HAP-1 (cell line): Measurements from ENCODE around the gene DNPH1.

ENCODE experiments used
- DNase-seq, 2 experiments: peaks; one replicate each; pipeline ENCODE4 v3.0.0-alpha.2; 2016 to 2020; ENCODE audit warnings: low spot score in 2 of 2
- H3K27me3 ChIP-seq: fragments of 250-450 bp; sonication (Bioruptor Pico); 2 replicates; pipeline ENCODE4 v1.5.1; 2020; ENCODE audit warnings: low read depth, mild to moderate bottlenecking, moderate library complexity
- H3K36me3 ChIP-seq: fragments of 250-450 bp; sonication (Bioruptor Pico); replicated peaks from 2 replicates; pipeline ENCODE4 v1.5.1; 2020; ENCODE audit warnings: mild to moderate bottlenecking
- H3K4me1 ChIP-seq: fragments of 250-450 bp; sonication (Bioruptor Pico); 2 replicates; pipeline ENCODE4 v1.5.1; 2020; ENCODE audit warnings: mild to moderate bottlenecking
- H3K4me3 ChIP-seq: fragments of 250-450 bp; sonication (Bioruptor Pico); 2 replicates; pipeline ENCODE4 v1.5.1; 2020; ENCODE audit warnings: mild to moderate bottlenecking, moderate library complexity
- H3K9me3 ChIP-seq: fragments of 250-450 bp; sonication (Bioruptor Pico); 2 replicates; pipeline ENCODE4 v1.5.1; 2020; ENCODE audit warnings: mild to moderate bottlenecking, moderate library complexity
- in situ Hi-C: fragments of 300-500 bp; cut with MboI; formaldehyde crosslinking; loops from 3 replicates; pipeline ENCODE4 v1.14.3; 2020; ENCODE audit warnings: low sequenced_read_pairs, inconsistent platforms, mixed read lengths

Gene DNPH1

GRCh38 chr6:43258180-43258579, 28.9 kb upstream of the DNPH1 start:
- Histone ChIP-seq H3K9me3 (no peaks in the 10 kb centered on the region), H3K4me1 (no peaks in the 10 kb centered on the region), H3K4me3 (no peak overlapping the region), H3K27me3 (no peaks in the 10 kb centered on the region), H3K36me3 (no peaks in the 10 kb centered on the region)
- in situ Hi-C loops: no loop called here
- DNase-seq: no peak

DNA sequence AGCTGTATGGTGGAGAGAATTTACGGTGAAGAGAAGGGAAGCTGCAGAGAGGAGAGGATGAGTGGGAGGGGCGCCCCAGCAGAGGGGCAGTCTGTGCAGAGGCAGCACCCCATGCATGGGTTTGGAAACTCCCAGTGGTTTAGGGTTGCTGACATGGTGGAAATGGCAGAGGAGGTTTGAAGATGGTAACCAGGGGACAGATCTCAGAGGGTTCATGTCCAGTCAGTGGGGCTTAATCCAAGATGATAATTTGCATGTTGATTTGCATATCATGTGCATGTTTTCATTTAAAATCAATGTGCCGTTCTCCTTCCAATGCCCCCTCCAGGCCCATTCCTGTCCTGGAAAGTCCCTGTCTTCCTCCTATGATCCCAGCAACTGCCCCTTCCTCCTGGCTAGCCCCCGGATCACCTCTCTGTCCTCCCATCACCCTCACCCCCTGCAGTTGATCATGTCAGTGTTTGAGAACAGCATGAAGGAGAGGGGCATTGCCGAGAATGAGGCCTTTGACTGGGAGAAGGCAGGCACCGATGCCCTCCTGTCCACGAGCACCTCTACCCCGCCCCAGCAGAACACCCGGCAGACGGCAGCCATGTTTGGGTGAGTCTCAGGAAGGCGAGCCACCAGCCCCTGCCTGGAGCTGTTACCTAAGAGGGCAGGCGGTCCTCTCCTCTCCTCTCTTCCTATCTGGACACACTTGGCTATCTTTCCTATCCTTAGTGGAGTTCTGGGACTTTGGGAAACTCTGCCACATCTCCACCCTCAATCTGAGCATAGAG, 28.3 kb upstream of the DNPH1 start:
- no peaks in the 10 kb centered on the region for H3K4me1 ChIP-seq
- no peaks in the 10 kb centered on the region for H3K36me3 ChIP-seq
- no peaks in the 10 kb centered on the region for H3K9me3 ChIP-seq
- no peaks in the 10 kb centered on the region for H3K27me3 ChIP-seq
- no peak for DNase-seq
- in situ Hi-C loops: no loop called here
- no peak overlapping the region for H3K4me3 ChIP-seq

DNA sequence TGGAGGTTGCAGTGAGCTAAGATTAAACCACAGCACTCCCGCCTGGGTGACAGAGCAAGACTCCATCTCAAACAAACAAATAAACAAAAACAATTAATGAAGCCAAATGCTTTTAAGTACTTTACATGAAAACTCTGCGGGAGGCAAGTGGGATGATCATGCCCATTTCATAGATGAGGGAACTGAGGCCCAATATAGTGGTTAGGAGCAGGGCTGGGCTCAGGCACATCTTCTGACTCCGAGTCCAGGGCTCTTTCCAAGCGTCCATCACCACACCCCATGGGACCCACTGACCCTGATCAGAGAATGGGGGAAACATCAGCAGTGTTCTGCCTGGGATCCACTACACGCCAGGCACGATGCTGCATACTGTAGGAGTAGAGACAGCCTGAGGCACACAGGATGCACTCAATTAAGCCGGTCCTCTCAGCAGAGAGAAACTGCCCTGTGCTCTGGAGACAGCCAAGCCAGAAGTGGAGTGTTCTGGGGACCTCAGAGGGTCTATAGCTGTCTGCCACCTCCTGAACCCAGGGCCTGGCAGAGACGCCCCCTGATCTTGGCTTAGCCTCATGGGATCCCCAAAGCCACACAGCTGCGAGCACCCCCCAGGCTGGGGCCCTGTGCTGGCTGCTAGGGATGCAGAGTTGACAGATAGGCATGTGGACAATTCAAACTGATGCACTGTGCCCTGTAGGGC, 27.5 kb upstream of the DNPH1 start:
- no peaks in the 10 kb centered on the region for H3K9me3 ChIP-seq
- no peaks in the 10 kb centered on the region for H3K36me3 ChIP-seq
- H3K27me3 ChIP-seq: no peaks in the 10 kb centered on the region
- in situ Hi-C loops: no loop called here
- DNase-seq: no peak
- no peaks in the 10 kb centered on the region for H3K4me1 ChIP-seq
- no peak overlapping the region for H3K4me3 ChIP-seq

GRCh38 chr6:43255408-43256054, 26.2 kb upstream of the DNPH1 start:
- no peak for DNase-seq
- Histone ChIP-seq H3K9me3 (no peaks in the 10 kb centered on the region), H3K4me1 (peaks cover 5% of the 10 kb centered on the region; the same call in 1 of the 2 replicates), H3K36me3 (no peaks in the 10 kb centered on the region), H3K27me3 (peaks cover 3% of the 10 kb centered on the region; the same call in 1 of the 2 replicates), H3K4me3 (no peak overlapping the region)
- in situ Hi-C loops: no loop called here

- Histone ChIP-seq H3K4me3 (no peak overlapping the region), H3K27me3 (peaks cover 3% of the 10 kb centered on the region; the same call in 1 of the 2 replicates), H3K9me3 (no peaks in the 10 kb centered on the region), H3K36me3 (no peaks in the 10 kb centered on the region), H3K4me1 (peaks cover 5% of the 10 kb centered on the region; the same call in 1 of the 2 replicates)
- no peak for DNase-seq
- in situ Hi-C loops: no loop called here
These were observed 25.6 kb upstream of the DNPH1 start for GRCh38 chr6:43254846-43255245.

GRCh38 chr6:43254138-43254817, 25.0 kb upstream of the DNPH1 start:
- in situ Hi-C loops: no loop called here
- DNase-seq: no peak
- Histone ChIP-seq H3K36me3 (no peaks in the 10 kb centered on the region), H3K4me1 (peaks cover 5% of the 10 kb centered on the region; the same call in 1 of the 2 replicates), H3K9me3 (no peaks in the 10 kb centered on the region), H3K4me3 (no peak overlapping the region), H3K27me3 (peaks cover 3% of the 10 kb centered on the region; the same call in 1 of the 2 replicates)

GRCh38 chr6:43253401-43253800, 24.1 kb upstream of the DNPH1 start:
- Histone ChIP-seq H3K27me3 (peaks cover 3% of the 10 kb centered on the region; the same call in 1 of the 2 replicates), H3K4me1 (peaks cover 5% of the 10 kb centered on the region; the same call in 1 of the 2 replicates), H3K9me3 (no peaks in the 10 kb centered on the region), H3K36me3 (no peaks in the 10 kb centered on the region), H3K4me3 (no peak overlapping the region)
- DNase-seq: no peak
- in situ Hi-C loops: no loop called here

DNA sequence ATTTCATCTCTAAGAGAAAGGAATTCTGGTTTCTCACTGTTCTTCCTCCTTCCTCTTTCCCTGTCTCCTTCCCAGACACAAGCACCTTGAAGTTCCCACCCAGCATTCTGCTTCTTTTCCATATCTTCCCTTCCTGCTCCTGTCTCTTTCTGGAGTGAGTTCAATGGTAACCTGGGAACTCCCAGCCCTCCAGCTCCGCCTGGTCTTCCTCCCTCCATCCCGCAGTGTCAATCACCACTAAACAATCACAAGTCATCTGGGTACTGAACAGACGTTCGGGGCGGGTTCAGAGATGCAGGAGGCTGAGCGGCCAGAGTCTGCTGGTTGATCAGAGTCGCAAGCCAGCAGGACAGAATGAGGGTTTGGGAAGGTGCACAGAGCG, 21.7 kb upstream of the DNPH1 start:
- no peak overlapping the region for H3K4me3 ChIP-seq
- H3K36me3 ChIP-seq: no peaks in the 10 kb centered on the region
- H3K27me3 ChIP-seq: peaks cover 3% of the 10 kb centered on the region; the same call in 1 of the 2 replicates
- DNase-seq: peak; percentile 31 to 69
- in situ Hi-C loops: no loop called here
- H3K9me3 ChIP-seq: no peaks in the 10 kb centered on the region
- peaks cover 17% of the 10 kb centered on the region for H3K4me1 ChIP-seq

GRCh38 chr6:43248791-43249190, 19.5 kb upstream of the DNPH1 start:
- H3K27me3 ChIP-seq: peaks cover 5% of the 10 kb centered on the region
- DNase-seq: no peak
- peaks cover 17% of the 10 kb centered on the region for H3K4me1 ChIP-seq
- in situ Hi-C loops: no loop called here
- no peak overlapping the region for H3K4me3 ChIP-seq
- no peaks in the 10 kb centered on the region for H3K36me3 ChIP-seq
- no peaks in the 10 kb centered on the region for H3K9me3 ChIP-seq

GRCh38 chr6:43248101-43248500, 18.8 kb upstream of the DNPH1 start:
- no peaks in the 10 kb centered on the region for H3K9me3 ChIP-seq
- H3K4me1 ChIP-seq: peaks cover 17% of the 10 kb centered on the region
- in situ Hi-C loops: no loop called here
- no peak for DNase-seq
- H3K36me3 ChIP-seq: no peaks in the 10 kb centered on the region
- peaks cover 9% of the 10 kb centered on the region for H3K27me3 ChIP-seq
- H3K4me3 ChIP-seq: no peak overlapping the region

DNA sequence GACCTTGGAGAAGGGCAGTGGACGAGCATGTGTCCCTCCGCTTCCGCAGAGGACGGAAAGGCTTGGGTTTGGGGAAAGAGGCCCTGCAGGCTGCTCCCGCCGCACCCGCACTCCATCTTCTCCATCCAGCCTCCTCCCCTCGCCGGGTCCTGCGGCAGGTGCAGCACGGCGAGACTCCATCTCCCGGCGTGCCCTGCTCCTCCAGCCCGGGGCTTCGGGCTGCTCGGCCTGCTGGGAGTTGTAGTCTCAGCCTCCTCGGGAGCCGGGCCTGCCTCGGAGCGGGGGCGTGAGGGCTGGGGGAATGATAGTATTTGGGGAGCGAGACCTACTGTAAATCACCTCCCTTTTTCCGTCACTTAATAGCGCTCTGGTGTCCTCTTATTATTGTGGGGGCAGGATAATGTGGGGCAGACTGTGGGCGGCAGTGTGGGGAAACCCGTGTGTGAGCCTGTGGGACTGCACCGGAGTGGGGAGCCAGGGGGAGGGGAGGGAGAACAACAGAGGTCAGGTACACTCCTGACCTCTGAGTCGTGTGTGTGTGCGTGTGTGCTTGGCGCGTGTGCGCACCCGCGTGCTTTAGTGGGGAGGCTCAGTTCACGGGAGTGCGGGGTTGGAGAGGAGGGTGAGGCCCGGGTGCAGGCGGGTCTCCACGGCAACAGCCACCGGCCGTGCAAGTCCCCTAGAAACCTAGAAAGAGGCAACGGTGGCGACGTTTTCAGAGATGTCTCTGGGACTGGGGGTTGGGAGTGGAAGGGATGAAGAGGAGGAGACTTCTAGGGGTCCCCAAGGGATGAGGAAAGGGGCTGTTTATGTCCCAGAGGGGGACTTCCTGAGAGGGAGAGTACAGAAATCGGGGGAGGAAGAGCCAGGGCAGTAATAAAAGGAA, 18.1 kb upstream of the DNPH1 start:
- DNase-seq: peak; percentile 71 to 86
- peaks cover 13% of the 10 kb centered on the region for H3K27me3 ChIP-seq

GRCh38 chr6:43246301-43247113, 17.2 kb upstream of the DNPH1 start:
- peak; percentile 32 to 80 for DNase-seq
- H3K4me1 ChIP-seq: peaks cover 17% of the 10 kb centered on the region
- in situ Hi-C loops: no loop called here
- H3K36me3 ChIP-seq: no peaks in the 10 kb centered on the region
- H3K27me3 ChIP-seq: peaks cover 13% of the 10 kb centered on the region
- H3K4me3 ChIP-seq: peak overlapping the region; percentile 44
- H3K9me3 ChIP-seq: no peaks in the 10 kb centered on the region

More for the DNA sequence above, 18.1 kb upstream of the DNPH1 start:
- Histone ChIP-seq H3K9me3 (no peaks in the 10 kb centered on the region), H3K4me1 (peaks cover 17% of the 10 kb centered on the region), H3K4me3 (peak overlapping the region; percentile 44), H3K36me3 (no peaks in the 10 kb centered on the region)
- in situ Hi-C loops: no loop called here
